Stomach smooth muscle (tissue), 2 donors: ENCODE data around the gene C18orf63.
"Not testable (repeated sequence)": the region's sequence is repeated elsewhere in the genome, so short reads cannot be mapped to it uniquely, and the experiment has no call there.

Experiments
- H3K27ac ChIP-seq: one replicate; pipeline ENCODE4 v1.7.0; 2013; ENCODE audit warnings: mild to moderate bottlenecking, low read length, inconsistent platforms
- H3K27me3 ChIP-seq, 2 donors: one replicate each; pipeline ENCODE4 v1.7.0; 2013; ENCODE audit warnings: low read length in 2 of 2; ENCODE audit not compliant: insufficient read depth in 2 of 2, control insufficient read depth in 1 of 2
- H3K36me3 ChIP-seq, 2 donors: one replicate each; pipeline ENCODE4 v1.7.0; 2013; ENCODE audit warnings: low read length in 2 of 2; ENCODE audit not compliant: control insufficient read depth in 2 of 2, insufficient read depth in 2 of 2
- H3K4me1 ChIP-seq: one replicate; pipeline ENCODE4 v1.7.0; 2013; ENCODE audit warnings: low read length; ENCODE audit not compliant: control insufficient read depth, insufficient read depth
- H3K4me3 ChIP-seq, 2 donors: one replicate each; pipeline ENCODE4 v1.7.0; 2013; ENCODE audit warnings: low read length in 2 of 2
- H3K9ac ChIP-seq, 2 donors: one replicate each; pipeline ENCODE4 v1.7.0; 2013; ENCODE audit warnings: low read length in 2 of 2, mild to moderate bottlenecking in 1 of 2
- H3K9me3 ChIP-seq, 2 donors: one replicate each; pipeline ENCODE4 v1.7.0; 2013; ENCODE audit warnings: low read length in 2 of 2; ENCODE audit not compliant: control insufficient read depth in 2 of 2
- donor health status: healthy.
- donor health status: Pancreatic carcinoma.

The C18orf63 gene

DNA sequence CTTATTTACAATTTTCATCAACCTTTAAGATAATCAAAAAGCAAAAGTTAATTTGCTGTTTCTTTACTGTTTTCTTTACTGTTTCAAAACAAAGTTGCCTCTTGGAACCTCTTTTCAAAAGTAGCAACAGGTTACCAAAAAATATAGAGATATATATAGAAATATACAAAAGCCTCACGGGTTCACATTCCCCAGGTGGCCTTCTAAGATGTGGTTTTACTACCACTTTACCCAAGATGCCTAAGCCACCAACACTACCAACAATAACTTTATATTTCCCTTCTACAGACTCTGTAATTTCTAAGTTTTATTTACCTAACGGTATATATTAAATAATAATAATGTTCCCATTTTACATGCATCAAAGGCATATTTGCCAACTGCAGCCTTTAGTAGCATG, 28.8 kb upstream of the C18orf63 start:
- H3K9me3 ChIP-seq: no peaks in the 10 kb centered on the region
- no peak overlapping the region for H3K9ac ChIP-seq
- no peaks in the 10 kb centered on the region for H3K36me3 ChIP-seq
- no peak overlapping the region for H3K27ac ChIP-seq
- no peak overlapping the region for H3K4me3 ChIP-seq
- no peaks in the 10 kb centered on the region for H3K27me3 ChIP-seq
- H3K4me1 ChIP-seq: peaks cover 52% of the 10 kb centered on the region

DNA sequence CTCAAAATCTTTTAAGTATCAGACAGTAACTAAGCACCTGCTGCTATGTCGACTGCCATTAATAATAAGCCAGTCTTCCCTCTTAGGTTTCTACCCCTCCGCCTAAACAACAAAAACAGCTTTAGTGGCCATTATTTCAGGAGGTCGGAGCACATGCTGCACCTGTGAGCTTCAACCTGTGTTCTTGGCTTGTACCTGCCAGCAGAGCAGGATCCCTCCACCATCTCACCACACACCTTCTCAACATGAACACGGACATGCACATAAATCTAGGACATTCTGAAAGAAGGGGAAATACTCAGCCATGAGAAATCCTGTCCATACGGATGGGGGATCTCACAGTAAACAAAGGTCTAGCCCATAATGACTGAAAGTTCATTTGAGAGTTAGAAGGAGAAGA, 27.6 kb upstream of the C18orf63 start:
- H3K4me1 ChIP-seq: peaks cover 41% of the 10 kb centered on the region
- H3K27ac ChIP-seq: peak overlapping the region; percentile 3
- H3K4me3 ChIP-seq: no peak overlapping the region
- no peaks in the 10 kb centered on the region for H3K36me3 ChIP-seq
- H3K9me3 ChIP-seq: no peaks in the 10 kb centered on the region
- no peaks in the 10 kb centered on the region for H3K27me3 ChIP-seq
- H3K9ac ChIP-seq: no peak overlapping the region

DNA sequence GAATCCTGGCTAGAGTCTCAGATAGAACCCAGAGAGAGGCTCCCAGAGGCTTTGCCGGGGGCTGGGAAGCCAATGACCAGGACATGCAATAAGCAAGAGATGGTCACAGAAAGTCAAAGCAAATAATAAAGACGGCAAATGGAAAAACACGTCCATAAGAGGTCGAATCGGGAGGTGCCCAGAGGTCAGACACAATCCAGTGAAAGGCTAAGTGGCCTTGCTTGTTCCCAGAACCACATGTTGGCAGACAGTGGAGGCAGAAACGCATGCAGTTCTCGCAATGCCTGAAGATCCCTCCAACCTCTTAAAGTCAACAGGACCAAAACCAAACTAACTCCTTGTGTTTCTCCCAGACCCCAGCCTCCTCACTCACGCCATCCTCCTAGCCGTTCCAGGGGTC, 26.9 kb upstream of the C18orf63 start:
- Histone ChIP-seq H3K36me3 (no peaks in the 10 kb centered on the region), H3K27ac (peak overlapping the region; percentile 37), H3K4me3 (no peak overlapping the region), H3K4me1 (peaks cover 34% of the 10 kb centered on the region), H3K9me3 (no peaks in the 10 kb centered on the region), H3K9ac (no peak overlapping the region), H3K27me3 (no peaks in the 10 kb centered on the region)

DNA sequence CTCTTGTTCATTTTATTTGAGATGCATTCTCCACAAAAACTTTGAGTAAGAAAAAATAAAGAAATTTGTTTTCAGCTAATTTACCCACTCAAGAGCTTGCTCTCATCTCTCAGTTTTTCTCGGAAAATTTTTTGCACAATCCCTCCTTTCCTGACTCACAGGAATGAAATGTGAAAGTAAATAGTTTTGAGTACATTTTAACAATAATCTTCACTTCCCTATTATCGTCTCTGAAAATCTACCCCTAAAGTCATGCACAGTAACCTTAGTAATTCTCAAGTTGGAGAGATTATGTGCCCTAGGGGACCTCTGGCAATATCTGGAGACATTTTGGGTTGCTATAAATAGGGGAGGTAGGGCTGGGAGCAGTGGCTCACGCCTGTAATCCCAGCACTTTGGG, 26.5 kb upstream of the C18orf63 start:
- H3K4me1 ChIP-seq: peaks cover 31% of the 10 kb centered on the region
- no peaks in the 10 kb centered on the region for H3K27me3 ChIP-seq
- no peaks in the 10 kb centered on the region for H3K9me3 ChIP-seq
- H3K4me3 ChIP-seq: no peak overlapping the region
- peak overlapping the region; percentile 37 for H3K27ac ChIP-seq
- H3K9ac ChIP-seq: no peak overlapping the region
- no peaks in the 10 kb centered on the region for H3K36me3 ChIP-seq

DNA sequence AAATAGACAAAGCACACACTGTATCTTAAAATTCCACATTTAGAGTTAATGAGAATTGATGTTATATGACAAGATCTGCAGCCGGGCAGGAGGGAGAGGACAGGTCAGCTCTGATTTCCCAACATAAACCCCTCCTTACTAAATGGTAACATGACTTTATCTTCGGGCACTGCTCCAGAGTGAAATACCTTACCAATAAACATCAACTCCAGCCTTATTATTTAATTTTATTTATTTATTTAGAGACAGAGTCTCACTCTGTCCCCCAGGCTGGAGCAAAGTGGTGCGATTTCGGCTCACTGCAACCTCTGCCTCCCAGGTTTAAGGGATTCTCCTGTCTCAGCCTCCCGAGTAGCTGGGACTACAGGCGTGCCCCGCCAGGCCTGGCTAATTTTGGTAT, 25.6 kb upstream of the C18orf63 start:
- H3K27me3 ChIP-seq: no peaks in the 10 kb centered on the region
- H3K9me3 ChIP-seq: no peaks in the 10 kb centered on the region
- H3K9ac ChIP-seq: no peak overlapping the region
- no peak overlapping the region for H3K27ac ChIP-seq
- no peak overlapping the region for H3K4me3 ChIP-seq
- peaks cover 23% of the 10 kb centered on the region for H3K4me1 ChIP-seq
- H3K36me3 ChIP-seq: no peaks in the 10 kb centered on the region

DNA sequence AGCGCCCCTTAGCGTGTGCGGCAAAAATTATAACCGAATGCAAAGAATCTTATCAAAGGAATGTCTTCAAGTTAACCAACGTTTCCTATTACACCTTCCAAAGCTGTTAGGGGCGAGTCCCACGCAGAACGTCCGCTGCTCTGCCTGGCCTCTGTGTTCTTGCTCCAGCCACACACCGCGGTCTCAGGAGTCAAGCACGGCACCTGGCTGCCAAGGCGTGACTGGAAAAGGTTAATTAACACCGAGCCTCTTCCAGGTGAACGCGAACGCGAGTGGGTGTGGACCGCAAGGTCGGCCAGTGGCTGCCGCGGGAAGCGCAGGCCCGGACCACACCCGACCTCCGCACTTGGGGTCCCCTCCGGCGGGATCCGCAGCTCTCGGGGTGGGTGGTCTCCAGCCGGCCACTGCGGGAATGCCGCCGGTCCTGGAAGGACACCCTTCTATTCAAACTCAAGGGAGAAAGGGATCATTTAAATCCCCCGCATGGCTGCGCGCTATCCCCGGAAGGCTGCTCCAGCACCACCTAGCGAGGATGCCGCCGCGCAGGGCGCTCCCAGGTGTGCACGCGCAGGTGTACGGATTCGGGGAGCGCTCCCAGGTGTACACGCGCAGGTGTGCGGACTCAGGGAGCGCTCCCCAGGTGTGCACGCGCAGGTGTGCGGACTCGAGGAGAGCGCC, 24.7 kb upstream of the C18orf63 start:
- peak overlapping the region; percentile 95 to 98 for H3K4me3 ChIP-seq
- no peaks in the 10 kb centered on the region for H3K9me3 ChIP-seq
- peak overlapping the region; percentile 69 to 79 for H3K9ac ChIP-seq
- H3K27ac ChIP-seq: peak overlapping the region; percentile 31
- no peaks in the 10 kb centered on the region for H3K27me3 ChIP-seq
- H3K36me3 ChIP-seq: no peaks in the 10 kb centered on the region
- H3K4me1 ChIP-seq: peaks cover 17% of the 10 kb centered on the region

DNA sequence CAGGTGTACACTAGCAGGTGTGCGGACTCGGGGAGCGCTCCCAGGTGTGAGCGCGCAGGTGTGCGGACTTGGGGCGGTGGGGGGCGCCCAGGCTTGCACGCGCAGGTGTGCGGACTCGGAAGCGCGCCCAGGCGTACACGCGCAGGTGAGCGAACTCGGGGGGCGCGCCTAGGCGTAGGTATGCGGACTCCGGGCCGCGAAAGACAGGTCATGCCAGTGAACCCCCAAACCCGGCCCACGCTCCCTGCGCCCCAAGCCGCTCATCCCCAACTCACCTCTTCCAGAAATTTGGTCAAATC, 24.2 kb upstream of the C18orf63 start:
- Histone ChIP-seq H3K27ac (peak overlapping the region; percentile 24), H3K4me1 (peaks cover 17% of the 10 kb centered on the region), H3K9ac (peak overlapping the region; percentile 69 to 79), H3K9me3 (no peaks in the 10 kb centered on the region), H3K27me3 (no peaks in the 10 kb centered on the region), H3K4me3 (peak overlapping the region; percentile 95 to 98), H3K36me3 (no peaks in the 10 kb centered on the region)

DNA sequence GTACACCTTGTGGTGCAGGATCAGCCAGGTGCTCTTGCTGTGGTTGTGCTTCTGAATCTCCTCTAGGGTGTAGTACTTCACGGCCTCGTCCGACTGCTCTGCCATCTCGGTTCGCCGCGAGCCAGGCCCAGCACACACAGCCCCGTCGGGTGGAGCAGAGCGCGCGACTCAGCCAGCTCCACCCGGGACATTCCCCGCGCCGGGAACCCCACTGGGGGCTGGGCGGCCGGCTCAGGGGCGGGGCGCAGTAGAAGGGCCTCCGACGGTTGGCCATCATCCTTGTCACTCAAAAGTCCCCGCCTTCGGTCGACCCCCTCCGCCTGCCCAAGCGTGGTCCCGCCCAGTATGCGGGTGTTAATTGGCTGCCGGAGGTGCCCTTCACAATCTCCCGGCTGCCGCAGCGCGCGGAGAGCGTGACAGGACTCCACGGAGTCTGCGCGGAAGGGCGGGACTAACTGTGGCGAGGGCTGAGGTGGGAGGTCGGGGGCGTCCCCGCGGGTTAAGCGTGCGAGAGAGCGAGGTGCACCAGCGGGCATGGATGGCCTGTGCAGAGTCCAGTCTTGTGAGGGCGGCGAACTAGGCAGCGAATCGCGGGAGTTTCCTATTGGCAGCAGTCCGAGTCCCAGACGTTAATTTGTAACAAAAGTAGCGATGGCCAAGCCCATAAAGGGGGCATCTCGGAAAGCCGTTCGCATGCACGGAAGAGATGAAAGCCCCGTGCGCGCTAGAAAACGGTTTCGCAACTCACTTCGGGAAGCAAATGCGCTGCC, 23.7 kb upstream of the C18orf63 start, which contains the start of gene CYB5A:
TSS of gene CYB5A (minus strand) at position 193 of the 770 bp plus-strand sequence. CDS start at position 105, 88 bp downstream.
- Histone ChIP-seq H3K9ac (peak within 1 kb of the TSS; percentile 71 to 79), H3K9me3 (no peaks in the 10 kb centered on the region), H3K4me1 (peaks cover 17% of the 10 kb centered on the region), H3K27ac (peak within 1 kb of the TSS; percentile 41), H3K4me3 (peak within 1 kb of the TSS; percentile 95 to 98), H3K36me3 (no peaks in the 10 kb centered on the region), H3K27me3 (no peaks in the 10 kb centered on the region)

DNA sequence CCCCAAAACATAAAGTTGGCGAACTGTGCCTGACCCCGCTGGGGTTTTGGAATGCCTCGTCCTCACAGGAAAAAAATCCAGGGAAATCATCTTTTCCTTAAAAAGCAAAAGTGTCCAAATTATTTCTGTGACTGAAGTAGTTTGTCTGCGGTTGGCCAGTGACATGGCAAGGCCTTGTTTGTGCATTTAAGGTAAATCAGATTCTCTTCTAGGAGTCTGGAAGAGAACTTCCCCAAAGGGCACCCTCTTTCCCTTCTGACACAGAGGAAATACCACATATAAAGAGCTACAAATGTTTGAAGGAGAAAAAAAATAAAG, 23.1 kb upstream of the C18orf63 start:
- peak overlapping the region; percentile 69 to 71 for H3K9ac ChIP-seq
- peak overlapping the region; percentile 95 to 98 for H3K4me3 ChIP-seq
- peaks cover 17% of the 10 kb centered on the region for H3K4me1 ChIP-seq
- H3K9me3 ChIP-seq: no peaks in the 10 kb centered on the region
- no peaks in the 10 kb centered on the region for H3K36me3 ChIP-seq
- H3K27ac ChIP-seq: peak overlapping the region; percentile 41
- no peaks in the 10 kb centered on the region for H3K27me3 ChIP-seq

DNA sequence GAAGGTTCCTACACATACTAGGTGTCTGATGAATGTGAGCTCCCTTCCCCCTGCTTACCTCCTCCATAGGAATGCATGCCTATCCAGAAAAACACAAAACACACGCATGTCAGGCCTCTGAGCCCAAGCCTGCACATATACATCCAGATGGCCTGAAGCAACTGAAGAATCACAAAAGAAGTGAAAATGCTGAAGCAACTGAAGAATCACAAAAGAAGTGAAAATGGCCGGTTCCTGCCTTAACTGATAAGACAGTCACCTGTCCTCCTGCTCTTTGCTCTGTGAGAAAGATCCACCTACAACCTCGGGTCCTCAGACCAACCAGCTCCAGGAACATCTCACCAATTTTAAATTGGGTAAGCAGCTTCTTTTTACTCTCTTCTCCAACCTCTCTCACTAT, 22.7 kb upstream of the C18orf63 start:
- H3K4me1 ChIP-seq: peaks cover 17% of the 10 kb centered on the region
- H3K36me3 ChIP-seq, H3K27me3 ChIP-seq, H3K9ac ChIP-seq, H3K27ac ChIP-seq, H3K9me3 ChIP-seq, H3K4me3 ChIP-seq: not testable (repeated sequence)

DNA sequence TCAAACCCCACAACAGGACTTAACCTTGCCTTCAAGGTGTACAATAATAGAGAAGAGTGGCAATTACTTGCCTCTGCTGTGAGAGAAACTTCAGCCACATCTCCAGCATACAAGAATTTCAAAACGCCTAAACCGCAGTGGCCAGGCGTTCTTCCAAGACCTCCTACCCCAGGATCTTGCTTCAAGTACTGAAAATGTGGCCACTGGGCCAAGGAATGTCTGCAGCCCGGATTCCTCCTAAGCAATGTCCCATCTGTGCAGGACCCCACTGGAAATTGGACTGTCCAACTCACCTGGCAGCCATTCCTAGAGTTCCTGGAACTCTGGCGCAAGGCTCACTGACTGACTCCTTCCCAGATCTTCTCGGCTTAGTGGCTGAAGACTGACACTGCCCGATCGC, 21.1 kb upstream of the C18orf63 start:
- no peak overlapping the region for H3K4me3 ChIP-seq
- H3K27ac ChIP-seq: no peak overlapping the region

More for the DNA sequence above, 21.1 kb upstream of the C18orf63 start:
- H3K36me3 ChIP-seq: no peaks in the 10 kb centered on the region
- no peaks in the 10 kb centered on the region for H3K9me3 ChIP-seq
- H3K4me1 ChIP-seq: peaks cover 11% of the 10 kb centered on the region
- no peaks in the 10 kb centered on the region for H3K27me3 ChIP-seq
- no peak overlapping the region for H3K9ac ChIP-seq
